Renal cortex interstitium (tissue), 11 donors: ENCODE data around the gene CEP152. TPM values are rescaled to one million over a fixed set of nuclear protein-coding genes. Genes with fewer than 3 reads are reported as not detected.
"Not testable (repeated sequence)": the region's sequence is repeated elsewhere in the genome, so short reads cannot be mapped to it uniquely, and the experiment has no call there.

Experiments
- DNase-seq, 11 donors: peaks; one replicate each; pipeline ENCODE4 v3.0.0-alpha.2; 2013; ENCODE audit warnings: low read depth in 9 of 11, low spot score in 4 of 11; ENCODE audit errors: extremely low read depth in 1 of 11
- polyA plus RNA-seq, 3 donors: library from polyadenylated mRNA; unstranded; fragments of 120-200 nt; gene quantifications; one replicate each; pipeline ENCODE4 v1.2.1, GENCODE V29; 2013; ENCODE audit not compliant: insufficient read length in 3 of 3

CEP152 gene
- polyA plus RNA-seq, 3 donors, result 7.7 to 9.4 (median 9.4) TPM

DNA sequence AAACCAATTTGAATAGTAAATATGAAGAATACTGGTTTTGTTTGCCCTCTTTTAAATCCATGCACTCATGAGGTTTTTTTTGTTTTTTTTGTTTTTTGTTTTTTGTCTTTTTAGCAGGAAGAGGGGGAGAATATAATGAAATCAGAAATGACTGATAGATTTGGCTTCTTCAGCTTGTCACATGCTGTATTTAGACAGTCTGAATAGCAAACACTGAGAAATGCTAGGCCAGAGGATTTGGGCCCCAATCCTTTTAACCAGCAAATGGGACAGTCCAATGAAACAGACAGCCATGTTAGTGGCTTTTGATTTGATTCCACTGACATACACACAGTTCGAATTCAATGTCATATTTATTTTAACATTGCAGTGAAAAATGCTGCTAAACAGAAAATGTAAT lies 14.2 kb upstream of the CEP152 start:
- DNase-seq, result no peak

DNA sequence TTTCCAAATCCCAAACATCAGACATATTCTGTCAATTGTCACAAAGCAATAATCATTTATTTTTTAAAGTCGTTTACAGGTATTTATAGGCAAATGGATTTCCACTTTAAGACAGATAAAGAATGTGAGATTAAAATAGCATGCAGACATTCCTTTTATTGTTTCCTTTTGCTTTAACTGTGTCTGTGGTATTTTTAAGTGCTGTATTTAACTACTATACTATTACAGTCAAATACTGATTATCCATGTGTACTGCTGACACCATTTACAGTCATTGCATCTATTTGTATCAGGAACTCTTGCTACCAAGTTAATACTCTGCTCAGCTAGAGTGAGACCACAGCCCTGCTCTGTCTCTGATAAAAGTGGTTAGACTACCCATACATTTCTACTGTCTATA lies 12.8 kb upstream of the CEP152 start:
- no peak for DNase-seq

DNA sequence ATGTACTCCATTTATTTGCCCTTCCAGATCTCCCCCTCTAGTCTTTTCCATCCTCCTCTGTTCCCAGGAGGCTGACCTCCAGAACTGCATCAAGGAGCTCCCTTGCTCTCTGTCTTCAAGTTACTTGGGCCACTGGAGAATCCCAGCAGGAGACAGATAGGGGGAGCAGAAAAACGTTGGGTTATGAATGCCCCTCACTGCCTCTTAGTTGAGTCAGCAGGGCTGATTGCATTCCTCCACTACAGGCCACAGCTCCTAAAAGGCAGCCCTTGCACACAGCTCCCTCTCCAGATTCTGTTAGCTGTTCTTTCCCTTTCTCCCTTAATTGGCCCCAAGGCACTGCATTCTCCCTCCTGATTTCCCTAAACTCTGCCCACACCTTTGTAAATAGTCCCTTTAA lies 12.4 kb upstream of the CEP152 start:
- DNase-seq, result no peak

DNA sequence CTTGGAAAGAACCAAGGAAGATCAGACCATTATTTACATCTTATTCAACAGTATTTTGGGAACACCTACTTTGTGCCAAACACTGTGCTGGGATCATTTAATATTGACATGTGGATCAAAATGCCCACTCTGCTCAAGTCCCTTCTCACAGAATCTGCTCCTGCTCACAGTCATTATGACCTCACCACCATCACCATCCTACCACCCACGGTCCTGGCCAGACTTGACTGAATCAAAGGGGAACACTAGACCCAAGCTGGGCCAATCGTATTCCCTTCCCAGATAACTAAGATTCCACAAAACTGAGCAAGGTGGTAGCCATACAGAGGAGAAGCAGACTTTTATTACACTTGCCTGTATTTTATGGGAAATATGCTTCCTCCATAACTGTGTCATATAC lies 3.4 kb upstream of the CEP152 start:
- DNase-seq, result no peak

DNA sequence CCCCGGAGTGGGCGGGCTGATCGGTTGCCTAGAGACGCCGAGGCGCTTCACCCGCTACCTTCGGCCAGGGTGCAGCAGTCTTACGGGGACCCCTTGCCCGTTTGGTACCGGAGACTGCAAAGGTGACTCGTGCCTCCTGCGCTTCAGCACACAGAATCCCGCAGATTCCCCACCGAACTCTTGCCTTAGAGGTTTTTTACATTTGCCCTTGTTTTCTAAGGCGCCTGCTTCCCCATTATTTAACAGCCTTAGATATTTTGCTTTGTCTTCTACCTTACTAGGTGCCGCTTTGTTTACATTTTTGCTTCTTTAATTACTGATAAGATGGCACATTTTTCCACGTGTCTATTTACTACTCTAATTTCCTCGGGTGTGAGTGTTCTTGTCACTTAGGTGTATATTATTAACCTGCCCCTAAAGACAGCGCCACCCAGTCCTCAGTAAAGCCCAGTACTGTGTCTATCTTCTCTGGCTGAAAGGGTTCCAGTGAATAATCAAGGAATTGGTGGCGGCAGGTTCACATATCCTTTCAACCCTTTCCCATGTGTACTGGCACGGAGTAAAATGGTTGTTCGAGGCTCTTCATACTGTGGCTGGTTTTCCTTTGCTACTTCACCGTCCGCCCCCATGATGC lies 573 bp upstream of the CEP152 start:
- peak in 1 of 11 donors; percentile 25 for DNase-seq

DNA sequence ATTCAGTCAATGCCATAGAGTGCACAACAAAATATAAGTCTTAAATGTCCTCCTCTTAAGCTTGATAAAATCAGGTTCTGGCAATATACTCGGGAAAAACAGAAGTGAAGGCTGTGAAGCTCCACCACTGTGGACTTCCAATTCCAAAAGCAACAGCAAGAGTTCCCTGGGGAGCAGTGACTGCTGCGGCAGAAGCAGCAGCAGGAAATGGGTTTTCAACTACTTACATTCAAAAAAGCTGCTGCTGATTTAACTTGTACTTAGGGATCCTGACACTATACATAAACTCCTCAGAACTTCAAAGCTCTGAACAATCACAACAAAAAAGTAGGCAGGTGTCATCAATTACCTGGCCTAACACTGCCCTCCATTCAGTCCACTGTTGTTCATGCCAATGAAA lies 4.7 kb downstream of the CEP152 start:
- DNase-seq, result peak in 2 of 11 donors; percentile 27 to 28

GRCh38 chr15:48805591-48805990 lies 5.3 kb downstream of the CEP152 start:
- no peak for DNase-seq

GRCh38 chr15:48803877-48804276 lies 7.0 kb downstream of the CEP152 start:
- no peak for DNase-seq

GRCh38 chr15:48802867-48803266 lies 8.0 kb downstream of the CEP152 start:
- DNase-seq, result no peak

- DNase-seq, result no peak
These were observed 8.6 kb downstream of the CEP152 start for GRCh38 chr15:48802257-48802656.

- peak in 1 of 11 donors; percentile 54 for DNase-seq
These were observed 9.9 kb downstream of the CEP152 start for GRCh38 chr15:48800811-48801455.

GRCh38 chr15:48800245-48800644 lies 10.6 kb downstream of the CEP152 start:
- DNase-seq, result no peak

GRCh38 chr15:48798319-48798718 lies 12.6 kb downstream of the CEP152 start:
- DNase-seq, result no peak

GRCh38 chr15:48796930-48797329 lies 13.9 kb downstream of the CEP152 start:
- peak in 1 of 11 donors; percentile 18 for DNase-seq

DNA sequence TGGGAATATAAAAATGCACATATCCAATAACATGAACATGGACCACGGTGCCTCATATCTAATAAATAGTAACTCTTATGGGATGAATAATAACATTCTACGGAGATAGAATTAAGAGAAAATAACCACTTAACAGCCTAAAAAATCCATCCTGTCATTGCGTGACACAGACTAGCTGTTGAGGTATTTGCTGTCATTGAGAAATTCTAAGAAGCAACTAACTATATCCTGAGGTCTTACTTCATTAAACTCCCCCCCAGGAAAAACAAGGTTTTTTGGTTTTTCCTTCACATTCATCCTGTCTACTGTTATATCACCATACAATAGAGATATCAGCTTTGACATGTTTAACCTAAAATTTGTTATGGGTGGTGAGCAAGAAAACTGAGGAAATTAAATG lies 14.3 kb downstream of the CEP152 start:
- DNase-seq, result no peak

- no peak for DNase-seq
These were observed 15.0 kb downstream of the CEP152 start for GRCh38 chr15:48795901-48796300.

DNA sequence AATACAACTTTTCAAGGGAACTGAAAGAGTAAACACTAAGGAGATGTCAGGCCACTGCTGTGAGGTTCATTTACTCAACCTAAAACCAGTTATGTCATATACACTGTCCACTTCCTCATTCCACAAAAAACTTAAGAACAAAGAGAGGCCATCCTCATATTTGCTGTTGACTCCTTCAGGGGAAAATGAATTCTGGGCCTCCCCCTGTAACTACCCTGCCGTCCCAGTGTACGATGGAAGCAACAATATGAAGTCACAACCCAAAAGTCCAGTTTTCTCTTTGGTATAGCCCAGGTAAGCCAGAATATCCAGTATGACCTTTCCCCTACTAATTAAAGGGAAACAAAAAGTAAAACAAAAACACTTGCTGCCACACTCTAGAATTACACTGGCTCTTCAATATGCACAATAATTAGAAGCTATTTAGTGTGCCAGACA lies 16.2 kb downstream of the CEP152 start:
- DNase-seq, result no peak

- peak in 1 of 11 donors; percentile 21 for DNase-seq
These were observed 18.5 kb downstream of the CEP152 start for GRCh38 chr15:48792408-48792807.

GRCh38 chr15:48790466-48791115 lies 20.3 kb downstream of the CEP152 start:
- not testable (repeated sequence) for DNase-seq

DNA sequence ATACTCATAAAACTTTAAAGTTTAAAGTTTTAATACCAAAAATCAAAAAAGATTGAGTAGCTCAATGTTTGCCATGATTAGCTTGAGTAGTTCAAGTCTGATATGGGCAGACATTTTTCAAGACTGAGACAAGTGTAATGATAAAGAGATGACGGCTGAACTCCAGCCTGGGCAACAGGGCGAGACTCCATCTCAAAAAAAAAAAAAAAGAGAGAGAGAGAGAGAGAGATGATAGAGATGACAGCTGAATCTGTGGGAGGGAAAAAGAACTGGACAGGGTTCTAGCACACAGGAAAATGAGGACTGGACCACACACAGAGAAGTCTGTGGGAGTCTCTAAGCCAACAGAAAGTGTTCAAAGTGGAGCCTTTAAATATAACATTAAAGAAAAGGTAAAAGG lies 25.2 kb downstream of the CEP152 start:
- DNase-seq, result no peak
